Stimulated activated naive CD8-positive, alpha-beta T cell treated with anti-CD3 and anti-CD28 coated beads, Interleukin-15, Interleukin-2, amounts not matched to agents 100 U/mL and 50 U/mL, for 24 hours (primary cell): Measurements from ENCODE around the gene TRERF1.

ENCODE experiments used
- ATAC-seq: fragments of 150-1000 bp; cut with Tn5 transposase; one replicate; pipeline ENCODE4 v1.10.0; 2021
- DNase-seq: peaks from one replicate; pipeline ENCODE4 v3.0.0; 2021

TRERF1 gene

DNA sequence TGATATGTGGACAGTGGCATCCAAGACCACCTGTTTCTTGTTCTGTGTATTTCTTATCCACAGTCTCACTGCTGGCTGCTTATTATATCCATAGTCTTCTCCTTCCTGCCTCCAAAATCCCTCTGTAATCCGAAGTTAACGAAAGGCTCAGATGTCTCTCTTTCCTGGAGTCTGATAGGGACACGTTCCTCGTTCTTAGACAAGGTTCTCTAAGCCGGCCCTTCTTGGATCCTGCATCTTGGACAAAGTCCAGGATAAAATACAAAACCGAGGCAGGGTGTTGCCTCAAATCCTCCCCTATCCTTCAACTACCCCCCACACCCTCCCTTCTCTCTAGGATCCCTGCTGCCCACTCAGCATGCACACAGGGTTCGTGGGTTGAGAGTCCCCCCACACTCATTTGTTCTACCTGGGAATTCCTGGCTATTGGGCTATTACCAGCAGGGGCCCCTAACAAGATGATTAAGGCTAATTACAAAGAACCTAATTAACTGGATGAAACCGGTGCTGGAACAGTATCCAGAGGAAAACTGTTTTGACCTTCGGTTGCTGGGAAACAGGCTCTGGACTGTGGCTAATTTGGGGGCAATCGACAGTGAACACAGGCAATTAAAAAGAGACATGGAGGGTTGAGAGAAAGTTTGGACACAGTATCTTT is 201.3 kb downstream of the TRERF1 start:
- ATAC-seq (no peak), DNase-seq (no peak)

DNA sequence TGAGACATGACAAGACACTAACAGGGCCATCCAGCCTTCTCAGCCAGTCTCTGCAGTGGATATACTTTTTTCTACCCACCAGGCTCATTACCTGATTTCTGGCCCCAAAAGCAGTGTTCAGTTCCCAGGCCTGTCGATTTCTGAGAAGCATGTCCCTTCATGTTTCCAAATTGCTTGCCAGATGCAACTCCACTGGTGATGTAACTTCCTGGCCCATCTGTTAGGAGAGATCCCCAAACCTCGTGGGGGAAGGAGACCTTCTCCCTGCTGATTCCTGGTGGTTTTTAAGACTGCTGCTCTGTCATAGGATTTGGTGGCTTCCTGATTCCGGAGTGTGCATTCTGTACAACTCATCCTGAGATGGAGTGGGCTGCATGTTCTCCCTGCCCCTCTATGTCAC is 202.4 kb downstream of the TRERF1 start:
- DNase-seq (no peak), ATAC-seq (no peak)

DNA sequence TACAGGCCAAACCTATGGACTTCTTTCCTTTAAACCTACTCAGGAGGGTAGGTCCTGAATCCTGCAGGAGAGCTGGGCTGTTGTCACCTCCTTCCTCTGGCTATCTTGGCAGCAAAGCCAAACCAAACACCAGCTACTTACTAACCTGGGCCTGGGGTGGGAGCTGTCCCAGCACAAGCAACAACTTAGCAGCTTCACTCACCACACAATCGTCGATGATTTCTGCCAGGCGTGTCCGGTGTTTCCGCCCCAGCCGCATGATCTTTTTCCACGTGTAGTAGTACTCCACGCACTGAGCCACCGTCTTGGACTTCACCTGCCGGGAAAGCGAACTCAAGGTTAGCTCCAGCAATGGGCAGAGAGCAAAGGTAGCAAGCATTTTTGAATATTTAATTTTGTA is 208.7 kb downstream of the TRERF1 start:
- ATAC-seq (no peak), DNase-seq (no peak)

DNA sequence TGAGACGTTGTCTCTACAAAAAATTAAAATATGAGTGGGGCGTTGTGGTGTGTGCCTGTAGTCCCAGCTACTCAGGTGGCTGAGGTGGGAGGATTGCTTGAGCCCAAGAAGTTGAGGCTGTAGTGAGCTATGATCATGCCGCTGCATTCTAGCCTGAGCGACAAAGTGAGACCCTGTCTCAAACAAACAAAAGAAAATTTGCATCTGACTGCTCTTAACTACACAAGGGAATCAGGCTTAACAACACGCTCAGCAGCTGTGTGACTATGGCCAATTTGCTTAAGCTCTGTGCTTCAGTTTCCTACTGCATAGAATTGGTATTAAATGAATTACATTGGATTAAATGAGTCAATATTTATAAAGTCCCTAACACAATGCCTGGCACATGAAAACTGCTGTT is 209.8 kb downstream of the TRERF1 start:
- DNase-seq (no peak), ATAC-seq (no peak)

DNA sequence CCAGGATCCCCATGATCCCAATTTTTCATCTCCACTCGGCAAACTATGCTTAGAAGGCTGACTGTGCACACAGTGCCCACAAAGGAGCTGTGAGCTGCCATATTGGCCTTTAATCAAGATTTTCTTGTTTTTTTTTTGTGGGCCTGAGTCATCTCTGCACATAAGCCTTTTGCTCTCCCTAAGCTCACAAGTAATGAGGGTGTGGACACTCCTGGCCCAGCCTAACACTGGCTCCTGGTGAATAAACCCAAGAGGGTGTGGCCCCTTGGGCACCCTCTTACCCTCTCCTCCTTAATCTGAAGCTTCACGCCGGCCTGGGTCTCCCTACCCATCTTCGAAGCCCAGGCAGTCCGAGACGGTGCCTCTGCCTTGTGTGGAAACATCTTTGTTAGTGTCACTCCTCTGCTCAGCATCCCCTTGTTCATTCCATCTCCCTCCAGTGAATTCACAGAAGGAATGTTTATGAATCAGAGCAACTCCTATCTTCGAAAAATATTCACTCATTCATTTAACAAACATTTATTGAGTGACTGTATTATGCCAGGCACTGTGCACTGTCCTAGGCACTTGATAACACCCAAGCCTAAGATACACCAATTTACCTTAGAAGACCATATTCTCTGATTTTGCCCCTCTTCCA is 211.9 kb downstream of the TRERF1 start:
- no peak for ATAC-seq
- DNase-seq: no peak

DNA sequence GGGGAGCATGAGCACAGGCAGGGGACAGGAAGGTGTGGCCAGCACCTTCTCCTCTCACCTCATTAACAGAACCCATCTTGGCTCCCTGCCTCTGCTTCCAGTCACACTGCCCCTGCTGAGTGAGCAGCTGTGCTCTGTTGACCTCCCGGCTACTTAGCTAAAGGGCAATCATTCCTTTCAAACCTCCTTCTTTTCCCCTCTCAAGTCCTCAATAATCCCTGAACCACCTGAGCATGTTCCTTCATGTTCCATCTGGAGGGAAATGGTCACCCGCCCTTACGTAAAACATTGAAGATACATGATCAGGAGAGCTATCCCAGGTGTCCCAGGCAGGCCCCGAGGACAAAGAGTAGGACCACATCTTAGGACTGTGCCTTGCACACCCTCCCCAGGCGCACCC is 212.4 kb downstream of the TRERF1 start:
- ATAC-seq: no peak

DNA sequence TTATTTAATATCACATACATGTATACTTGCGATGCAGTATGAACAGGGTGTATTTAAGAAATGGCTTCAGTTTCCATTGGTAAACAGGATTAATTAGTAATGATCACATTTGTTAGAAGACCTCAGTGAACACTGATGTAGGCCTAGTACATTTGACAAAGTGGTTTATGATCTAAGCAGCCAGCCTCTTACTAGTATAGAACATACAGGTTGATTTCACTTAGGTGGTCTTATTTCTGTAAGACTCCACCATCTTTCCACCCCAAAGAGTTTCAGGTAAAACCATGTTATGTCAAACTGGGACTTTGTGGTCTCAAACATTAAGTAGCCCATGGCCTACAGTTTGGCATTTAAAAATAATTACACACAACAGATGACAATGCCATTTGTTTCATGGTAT is 213.9 kb downstream of the TRERF1 start:
- ATAC-seq: no peak
- DNase-seq: no peak

More for the DNA sequence above, 212.4 kb downstream of the TRERF1 start:
- no peak for DNase-seq

DNA sequence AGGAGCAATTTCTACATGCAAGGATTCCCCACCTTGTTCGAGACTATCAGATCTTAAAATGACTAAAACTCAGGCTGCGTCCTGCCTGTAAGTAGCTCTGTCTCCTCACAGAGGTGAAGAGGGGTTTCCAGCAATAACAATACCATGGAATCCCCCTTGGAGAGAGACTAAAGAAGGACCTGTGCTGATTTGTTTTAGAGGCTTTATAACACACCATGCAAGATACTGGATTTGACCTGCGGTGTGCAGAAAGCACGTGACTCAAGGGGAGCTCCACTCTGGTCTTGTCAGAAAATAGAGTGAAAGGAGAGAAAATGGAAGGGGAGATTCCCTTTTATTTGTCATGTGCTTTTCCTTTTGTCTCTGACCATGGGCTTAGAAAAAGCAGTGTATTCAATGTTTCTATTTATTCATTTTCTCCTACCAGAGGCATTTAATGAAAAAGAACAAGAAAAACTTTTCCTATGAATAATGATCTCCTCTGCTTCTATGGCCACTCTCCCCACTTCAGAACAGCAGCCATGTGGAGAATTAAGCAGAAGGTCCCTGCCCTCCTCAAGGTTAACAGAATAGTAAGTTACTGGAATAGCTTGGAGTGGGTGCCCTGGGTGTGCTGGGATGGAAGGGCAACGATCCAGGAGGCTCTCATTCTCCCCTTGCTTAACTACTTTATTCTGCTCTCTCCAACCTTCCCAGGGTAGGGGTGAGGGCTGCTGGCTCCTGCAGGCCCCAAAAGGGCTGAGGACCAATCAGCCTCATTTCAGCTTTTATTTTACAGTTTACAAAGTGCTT is 214.8 kb downstream of the TRERF1 start:
- ATAC-seq: peak; percentile 48

DNA sequence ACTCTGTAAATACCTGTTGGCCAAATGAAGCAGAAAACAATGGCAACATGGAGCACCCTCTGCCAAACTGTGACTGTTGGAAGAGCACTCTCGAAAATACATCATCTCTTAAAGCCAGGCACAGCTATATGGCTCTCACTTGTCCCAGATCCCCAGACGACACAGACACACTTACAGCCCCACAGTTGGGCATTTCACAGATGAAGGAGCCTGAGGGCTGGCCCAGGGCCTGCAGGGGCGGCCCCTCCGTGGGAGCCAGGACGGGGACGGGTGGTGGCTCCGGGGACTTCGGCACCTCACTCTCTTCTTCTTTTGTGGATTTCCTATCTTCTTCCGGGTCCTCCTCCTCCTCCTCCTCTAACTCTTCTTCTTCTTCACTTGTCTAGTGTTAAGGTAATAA is 215.7 kb downstream of the TRERF1 start:
- DNase-seq (no peak), ATAC-seq (no peak)

More for the DNA sequence above, 214.8 kb downstream of the TRERF1 start:
- no peak for DNase-seq

DNA sequence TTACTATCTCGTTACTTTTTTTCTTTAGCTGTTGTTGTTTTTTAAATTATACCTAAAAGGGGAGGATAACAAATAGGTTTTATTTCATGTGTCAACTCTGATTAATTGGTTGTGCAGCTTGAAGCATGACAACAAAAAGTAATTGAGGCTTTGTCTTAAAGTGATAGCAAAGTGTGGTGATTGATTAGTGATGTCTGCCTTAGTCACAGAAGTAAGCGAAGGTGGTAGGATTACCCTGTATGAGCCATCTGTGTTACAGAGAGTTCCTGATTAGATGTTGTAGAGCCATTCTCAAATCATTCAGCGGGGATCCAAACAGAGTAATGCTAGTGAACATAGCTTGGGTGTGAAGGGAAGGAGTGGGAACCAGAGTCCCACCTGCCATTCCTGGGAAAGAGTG is 219.7 kb downstream of the TRERF1 start:
- ATAC-seq: no peak
- no peak for DNase-seq

DNA sequence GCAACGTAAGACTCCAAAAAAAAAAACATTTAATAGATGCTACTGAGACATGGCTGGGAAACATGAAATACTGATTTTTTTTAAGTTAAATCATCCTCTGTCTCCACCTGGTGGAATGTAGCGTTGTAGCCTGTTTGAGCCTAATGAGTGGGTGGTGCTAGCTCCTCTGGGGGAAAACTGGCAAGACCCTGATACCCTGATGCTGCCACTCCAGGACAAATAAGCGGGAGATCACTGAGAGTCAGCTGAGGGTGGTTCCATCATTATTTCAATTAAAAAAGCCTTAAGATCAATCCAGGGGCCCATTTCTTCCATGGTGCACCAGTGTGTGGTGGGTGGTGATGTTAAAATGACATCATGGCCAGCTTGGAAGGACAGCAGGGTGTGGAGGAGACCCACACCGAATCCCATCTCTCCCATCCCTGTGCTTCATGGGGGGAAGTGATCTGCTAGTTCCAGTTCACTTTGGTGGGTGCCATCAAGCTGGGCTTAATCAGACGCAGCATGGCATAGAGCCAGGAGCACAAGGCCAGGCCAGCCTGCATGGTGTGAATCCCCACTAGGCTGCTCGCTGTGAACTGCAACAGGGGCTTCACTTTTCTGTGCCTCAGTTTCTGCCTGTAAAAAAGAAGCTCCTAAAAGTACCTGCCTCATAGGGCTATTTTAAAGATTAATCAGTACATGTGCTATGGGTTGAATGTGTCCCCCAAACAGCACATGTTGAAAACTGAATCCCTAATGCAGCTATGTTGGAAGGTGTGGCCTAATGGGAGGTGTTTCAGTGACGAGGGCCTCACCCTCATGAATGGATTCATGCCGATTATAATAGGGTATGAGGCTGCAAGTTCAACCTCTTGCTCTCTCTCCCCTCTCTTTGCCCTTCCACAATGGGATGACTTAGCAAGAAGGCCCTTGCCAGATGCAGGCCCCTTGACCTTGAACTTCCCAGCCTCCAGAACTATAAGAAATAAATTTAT is 221.1 kb downstream of the TRERF1 start:
- ATAC-seq (no peak), DNase-seq (no peak)

DNA sequence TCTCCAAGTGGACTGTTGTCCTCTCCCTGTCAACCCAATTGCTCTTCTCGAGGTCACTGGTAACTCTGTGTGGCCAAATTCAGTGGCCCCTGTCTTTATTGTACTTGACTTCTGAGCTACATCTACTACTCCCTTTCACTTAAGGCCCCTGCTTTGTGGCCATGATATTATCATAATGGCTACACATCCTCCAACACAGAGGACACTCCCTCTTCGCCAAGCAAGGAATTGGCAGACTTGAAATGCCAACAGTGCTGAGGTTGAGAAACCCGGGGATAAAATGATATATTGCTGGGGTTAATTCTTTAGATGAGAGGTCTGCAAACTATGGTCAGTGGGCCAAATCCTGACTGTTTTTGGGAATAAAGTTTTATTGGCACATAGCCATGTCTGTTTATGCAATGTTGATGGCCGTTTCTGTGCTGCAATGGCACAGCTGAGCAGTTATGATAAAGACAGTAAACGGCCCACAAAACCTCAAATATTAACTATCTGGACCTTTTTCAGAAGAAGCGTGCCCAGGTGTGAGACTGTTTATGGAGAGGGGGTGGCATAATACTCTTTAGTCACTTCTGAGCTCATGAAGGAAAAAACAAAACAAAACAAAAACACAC is 222.1 kb downstream of the TRERF1 start:
- DNase-seq (no peak), ATAC-seq (no peak)

DNA sequence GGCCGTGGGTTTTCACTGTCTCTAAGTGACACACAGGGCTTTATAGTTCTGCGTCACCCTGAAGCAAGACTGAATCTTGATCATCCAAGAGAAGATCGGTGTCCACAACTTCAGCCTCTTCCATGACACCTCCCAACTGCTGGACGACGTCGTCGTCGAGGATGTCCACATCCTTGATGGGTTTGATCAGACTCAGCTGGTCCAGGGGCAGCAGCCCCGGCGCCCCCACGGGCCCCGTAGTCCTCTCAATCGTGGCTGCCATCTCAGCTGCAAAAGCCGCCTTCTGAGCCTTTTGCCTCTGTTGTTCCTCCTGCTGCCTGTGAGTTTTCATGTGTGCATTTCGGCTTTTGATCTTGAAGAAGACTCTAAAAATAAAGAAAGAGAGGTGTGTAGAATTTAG is 223.4 kb downstream of the TRERF1 start:
- ATAC-seq: no peak

DNA sequence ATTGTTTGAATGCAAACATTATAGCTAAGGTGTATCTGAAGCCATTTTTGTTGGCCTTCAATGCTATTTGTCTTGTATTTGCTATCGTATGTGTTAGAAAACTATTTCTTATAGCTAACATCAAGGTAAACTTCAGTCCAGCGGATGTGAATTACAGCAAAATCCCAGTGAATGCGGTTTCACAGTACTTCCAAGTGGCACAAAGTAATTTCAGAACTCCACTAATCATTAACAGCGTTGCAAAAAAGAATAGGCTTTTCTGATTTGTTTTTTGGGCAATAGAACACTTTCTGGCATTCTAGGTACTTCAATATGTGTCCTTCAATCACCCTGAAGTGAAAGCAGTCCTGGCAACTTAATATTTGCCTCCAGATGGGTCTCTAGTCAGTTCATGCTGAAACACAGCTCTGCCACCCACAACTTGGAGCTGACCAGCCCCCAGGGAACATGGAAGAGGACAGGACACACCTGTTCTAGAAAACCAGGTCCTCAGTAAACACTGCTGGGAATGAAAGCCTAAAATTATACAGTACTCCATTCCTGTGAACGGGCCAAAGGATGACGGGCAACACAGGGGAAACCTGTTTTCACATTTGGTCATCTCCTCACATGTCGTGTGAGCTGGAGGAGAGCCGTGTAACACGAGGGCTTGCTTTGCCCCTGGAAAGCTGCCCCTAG is 224.4 kb downstream of the TRERF1 start:
- ATAC-seq (no peak), DNase-seq (no peak)

More for the DNA sequence above, 223.4 kb downstream of the TRERF1 start:
- no peak for DNase-seq

DNA sequence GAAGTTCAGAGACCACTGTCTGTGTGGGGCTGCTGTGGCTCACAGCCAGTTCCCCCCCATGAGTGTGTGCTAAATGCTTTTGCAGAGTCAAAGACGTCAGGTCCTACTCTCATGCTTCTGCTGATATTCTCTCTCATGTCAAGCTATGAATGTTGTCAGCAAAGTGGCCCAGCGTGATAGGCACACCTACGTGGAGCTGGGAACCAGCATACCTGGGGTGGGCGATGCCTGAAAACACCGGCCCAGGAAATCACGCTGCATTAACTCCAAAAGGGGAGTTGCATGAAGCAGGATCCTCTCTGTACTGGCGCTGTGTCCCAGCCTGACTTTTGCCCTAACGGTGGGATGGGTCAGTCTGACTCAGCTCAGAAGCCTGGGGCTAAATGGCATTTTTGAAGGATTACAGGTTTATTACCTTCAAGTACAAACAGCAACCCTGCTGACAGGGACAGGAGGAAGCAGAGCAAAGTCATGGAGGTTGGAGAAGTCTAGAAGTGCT is 225.0 kb downstream of the TRERF1 start:
- ATAC-seq (no peak), DNase-seq (no peak)

DNA sequence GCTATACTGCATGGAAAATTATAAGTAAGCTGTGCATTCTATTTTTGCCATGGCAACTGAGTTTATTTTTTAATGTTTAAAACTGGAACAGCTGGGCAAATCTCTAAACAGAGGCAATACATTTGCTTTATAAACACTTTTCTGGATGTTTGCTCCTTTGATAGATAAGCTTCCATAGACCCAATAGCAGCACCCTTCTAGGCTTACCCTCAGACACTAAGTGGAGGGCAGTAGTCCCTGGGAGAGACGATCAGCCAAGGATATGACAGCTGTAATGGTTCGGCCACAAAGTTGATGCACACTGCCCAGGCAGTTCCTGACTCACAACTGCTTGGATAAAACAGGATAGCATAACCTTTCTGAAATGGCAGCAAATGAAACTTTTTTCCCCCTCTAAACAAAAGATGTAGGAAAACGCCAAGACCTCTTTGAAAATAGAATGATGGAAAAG is 225.5 kb downstream of the TRERF1 start:
- no peak for DNase-seq
- no peak for ATAC-seq

DNA sequence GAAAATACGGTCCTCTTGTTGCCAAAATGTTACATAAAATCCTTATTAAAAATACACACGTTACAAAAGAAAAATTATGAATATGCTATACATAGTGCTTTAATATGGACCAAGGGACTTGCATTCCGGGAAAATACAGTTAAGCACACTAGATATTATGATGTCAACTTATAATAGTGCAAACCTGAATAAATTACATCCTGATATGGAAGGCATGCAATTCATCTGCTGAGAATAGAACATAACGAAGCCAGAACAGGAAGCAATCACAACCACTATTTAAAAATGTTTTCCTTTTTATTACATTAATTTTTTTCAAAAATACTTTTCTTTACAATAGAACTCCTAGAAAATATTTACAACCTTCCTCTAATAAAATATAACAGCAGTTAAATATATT is 226.3 kb downstream of the TRERF1 start:
- DNase-seq (no peak), ATAC-seq (no peak)

DNA sequence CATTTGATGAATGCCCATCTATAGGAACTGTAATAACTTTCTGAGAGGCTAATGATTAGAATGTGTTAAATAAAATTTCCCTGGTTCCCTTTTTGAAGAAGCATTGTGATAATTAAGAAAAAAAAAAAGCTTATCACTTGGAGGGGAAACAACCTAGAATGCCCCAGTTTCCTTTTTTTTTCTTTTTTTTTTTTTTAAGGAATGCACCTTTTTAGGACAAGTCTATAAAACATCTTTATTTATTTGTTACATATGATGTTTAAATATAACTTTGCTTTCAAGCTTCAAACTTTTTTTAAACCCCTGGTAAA is 226.7 kb downstream of the TRERF1 start:
- ATAC-seq: no peak
- no peak for DNase-seq

DNA sequence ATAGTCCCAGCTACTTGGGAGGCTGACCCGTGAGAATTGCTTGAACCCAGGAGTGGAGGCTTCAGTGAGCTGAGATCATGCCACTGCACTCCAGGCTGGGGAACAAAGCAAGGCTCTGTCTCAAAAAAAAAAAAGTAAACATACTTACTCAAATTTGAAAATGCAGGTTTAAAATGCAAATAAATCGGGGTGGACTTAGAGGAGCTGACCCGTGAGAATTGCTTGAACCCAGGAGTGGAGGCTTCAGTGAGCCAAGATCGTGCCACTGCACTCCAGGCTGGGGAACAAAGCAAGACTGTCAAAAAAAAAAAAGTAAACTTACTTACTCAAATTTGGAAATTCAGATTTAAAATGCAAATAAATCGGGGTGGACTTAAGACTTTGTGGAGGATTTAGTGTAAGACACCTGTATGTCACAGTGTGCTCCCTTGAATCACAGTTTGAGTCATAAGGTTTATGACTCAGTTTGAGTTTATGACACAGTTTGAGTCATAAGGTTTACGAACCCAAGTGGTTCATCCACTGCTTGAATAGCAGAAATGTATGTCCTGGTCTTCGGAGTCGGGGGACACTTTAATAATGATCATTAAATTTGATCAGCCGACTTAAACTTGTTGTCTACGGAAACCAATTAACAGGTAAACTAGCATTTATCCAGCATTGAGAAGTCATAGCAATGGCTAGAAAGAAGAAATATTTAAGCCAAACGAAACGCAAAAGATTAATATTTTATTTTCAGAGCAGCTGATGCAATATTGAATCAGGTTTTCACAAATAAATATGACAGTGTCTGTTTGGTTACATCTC is 227.3 kb downstream of the TRERF1 start:
- ATAC-seq (peak; percentile 98), DNase-seq (no peak)

DNA sequence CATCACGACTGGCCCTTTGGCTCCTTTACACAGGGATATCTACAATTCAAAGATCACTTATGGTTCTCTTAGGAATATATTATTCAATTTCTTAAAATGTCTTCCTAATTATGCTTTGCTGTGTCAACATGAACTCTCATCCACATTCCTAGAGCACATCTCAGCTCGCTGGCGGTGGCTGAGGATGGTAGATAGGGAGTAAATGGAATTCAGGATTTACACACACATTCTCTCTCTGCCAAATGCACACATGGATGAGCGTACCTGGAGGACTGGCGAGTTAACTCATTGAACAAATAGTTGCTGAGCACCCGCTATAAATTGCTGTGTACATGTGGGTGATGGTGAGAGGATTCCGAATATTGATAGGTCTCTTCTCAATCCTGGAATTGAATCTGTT is 229.3 kb downstream of the TRERF1 start:
- ATAC-seq (no peak), DNase-seq (no peak)
